GM21619 (cell line): ENCODE data around the gene TIMM29.
"Not testable (repeated sequence)": the region's sequence is repeated elsewhere in the genome, so short reads cannot be mapped to it uniquely, and the experiment has no call there.

ENCODE experiments used
- ATAC-seq: cut with Tn5 transposase; IDR thresholded peaks from one replicate; pipeline ENCODE4 v1.9.1; 2021; ENCODE audit not compliant: unreplicated experiment

Gene TIMM29

GRCh38 chr19:10936661-10937084, 8.1 kb downstream of the TIMM29 start:
- ATAC-seq, result no peak

DNA sequence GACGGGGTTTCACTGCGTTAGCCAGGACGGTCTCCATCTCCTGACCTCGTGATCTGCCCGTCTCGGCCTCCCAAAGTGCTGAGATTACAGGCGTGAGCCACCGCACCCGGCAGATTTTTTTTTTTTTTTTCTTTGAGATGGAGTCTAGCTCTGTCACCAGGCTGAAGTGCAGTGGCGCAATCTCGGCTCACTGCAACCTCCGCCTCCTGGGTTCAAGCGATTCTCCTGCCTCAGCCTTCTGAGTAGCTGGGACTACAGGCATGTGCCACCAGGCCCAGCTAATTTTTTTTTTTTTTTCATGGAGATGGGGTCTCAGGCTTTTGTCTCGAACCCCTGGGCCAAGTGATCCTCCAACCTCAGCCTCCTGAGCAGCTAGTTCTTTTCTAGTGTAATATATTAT, 13.0 kb downstream of the TIMM29 start:
- not testable (repeated sequence) for ATAC-seq

- ATAC-seq, result not testable (repeated sequence)
Observed at GRCh38 chr19:10943412-10943811, 14.8 kb downstream of the TIMM29 start.

DNA sequence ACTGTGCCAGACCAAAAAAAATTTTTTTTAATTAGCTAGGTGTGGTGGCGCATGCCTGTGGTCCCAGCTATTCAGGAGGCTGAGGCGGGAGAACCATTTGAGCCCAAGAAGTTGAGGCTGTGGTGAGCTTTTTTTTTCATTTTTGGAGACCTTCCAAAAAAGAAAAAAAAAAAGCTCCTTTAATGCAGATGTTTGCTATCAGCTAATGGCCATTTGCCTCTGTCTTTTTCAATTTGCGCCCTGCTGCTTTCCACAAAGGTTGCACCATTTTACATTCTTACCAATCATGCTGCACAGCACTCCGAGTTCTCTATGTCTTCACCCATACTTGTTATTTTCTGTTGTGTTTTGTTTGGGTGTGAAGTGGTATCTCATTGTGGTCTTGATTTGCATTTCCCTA, 16.7 kb downstream of the TIMM29 start:
- ATAC-seq, result no peak

DNA sequence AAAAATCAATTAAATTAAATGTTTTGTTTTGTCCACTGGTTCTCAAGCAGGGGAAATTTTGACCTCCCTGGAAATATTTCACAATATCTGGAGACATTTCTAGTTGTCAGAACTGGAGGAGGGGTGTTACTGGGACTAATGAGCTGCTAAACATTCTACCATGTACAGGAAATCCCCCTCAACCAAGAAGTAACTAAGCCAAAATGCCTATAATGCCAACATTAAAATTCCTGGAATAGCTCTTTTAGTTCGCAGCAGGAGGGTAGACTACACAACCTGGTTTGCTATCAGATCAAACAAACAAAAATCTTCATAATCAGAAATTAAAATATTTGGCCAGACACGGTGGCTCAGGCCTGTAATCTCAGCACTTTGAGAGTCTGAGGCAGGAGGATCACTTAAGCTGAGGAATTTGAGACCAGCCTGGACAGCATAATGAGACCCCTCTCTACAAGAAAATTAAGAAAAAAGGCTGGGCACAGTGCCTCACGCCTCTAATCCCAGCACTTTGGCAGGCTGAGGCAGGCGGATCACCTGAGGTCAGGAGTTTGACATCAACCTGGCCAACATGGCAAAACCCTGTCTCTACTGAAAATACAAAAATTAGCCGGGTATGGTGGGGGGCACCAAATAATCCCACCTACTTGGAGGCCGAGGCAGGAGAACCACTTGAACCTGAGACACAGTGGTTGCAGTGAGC, 18.5 kb downstream of the TIMM29 start:
- no peak for ATAC-seq

- no peak for ATAC-seq
Observed at GRCh38 chr19:10952809-10953208, 24.2 kb downstream of the TIMM29 start.

- ATAC-seq, result not testable (repeated sequence)
Observed at GRCh38 chr19:10959277-10959968, 30.8 kb downstream of the TIMM29 start.

GRCh38 chr19:10960314-10961072, 31.9 kb downstream of the TIMM29 start, which contains the start of gene SMARCA4:
SMARCA4 (plus strand) TSS chr19:10961030; CDS start chr19:10984152, 23,122 bp downstream.
- peak; percentile 55 for ATAC-seq

DNA sequence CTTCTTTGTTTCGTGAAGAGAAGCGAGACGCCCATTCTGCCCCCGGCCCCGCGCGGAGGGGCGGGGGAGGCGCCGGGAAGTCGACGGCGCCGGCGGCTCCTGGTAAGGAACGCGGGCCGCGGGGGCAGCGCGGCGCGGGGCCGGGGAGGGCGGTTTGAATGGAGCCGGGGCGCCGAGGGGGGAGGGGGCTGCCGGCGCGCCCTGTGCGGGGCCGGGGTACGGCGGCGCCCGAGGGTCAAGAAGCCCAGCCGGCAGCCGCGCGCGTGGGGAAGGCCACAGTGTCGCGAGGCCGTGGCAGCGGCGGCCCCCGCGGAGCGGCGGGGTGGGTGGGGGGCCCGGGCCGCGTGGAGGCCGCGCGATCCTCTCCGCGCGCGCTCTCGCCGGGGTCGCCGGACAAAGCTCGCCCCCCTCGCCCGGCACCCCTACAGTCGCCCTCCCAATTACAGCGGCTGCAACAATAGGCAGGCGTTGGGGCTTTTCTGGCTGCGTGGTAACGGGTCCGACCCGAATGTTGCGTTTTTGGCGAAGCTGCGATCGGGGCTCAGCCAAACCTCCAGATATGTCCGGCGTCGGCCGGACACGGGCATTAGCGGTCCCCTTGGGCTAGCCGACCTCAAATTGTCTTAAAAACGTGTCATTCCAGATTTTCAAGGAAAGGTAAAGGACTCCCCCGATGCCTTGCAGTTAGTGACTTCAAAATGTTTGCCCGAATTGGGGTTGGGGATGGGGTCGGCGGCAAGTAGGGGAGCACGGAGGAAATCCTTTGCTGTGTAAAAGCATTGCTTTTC, 32.7 kb downstream of the TIMM29 start:
- peak; percentile 34 for ATAC-seq

DNA sequence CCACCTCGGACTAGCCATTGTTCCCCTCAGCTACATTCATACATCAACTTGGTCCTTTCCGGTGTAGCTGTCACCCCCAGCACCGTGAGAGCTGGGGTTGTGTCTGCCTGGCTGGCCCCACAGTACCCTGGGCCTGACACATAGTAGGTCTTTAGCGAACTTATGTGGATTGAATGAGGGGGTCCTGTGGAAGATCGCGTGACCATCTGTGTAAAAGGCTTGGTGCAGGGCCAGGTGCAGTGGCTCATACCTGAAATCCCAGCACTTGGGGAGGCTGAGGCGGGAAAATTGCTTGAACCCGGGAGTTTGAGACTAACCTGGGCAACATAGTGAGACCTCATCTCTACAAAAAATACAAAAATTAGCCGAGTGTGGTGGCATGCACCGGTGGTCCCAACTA, 34.3 kb downstream of the TIMM29 start:
- no peak for ATAC-seq

DNA sequence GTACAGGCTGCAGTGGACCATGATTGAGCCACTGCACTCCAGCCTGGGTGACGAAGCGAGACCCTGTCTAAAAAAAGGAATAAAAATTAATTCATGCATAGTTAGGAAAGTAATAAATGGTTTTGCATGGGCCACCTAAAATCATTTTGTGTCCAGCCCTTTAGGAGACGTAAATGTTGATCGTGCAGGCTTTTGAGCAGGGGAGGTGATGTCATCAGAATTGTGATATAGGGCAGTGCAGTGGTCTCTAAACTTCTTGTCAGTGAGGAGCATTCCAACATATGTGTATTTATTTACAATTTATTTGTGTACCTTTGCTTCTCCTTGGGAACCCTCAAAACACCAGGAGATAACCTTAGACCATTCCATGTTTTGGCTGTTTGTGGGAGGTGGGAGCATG, 35.3 kb downstream of the TIMM29 start:
- ATAC-seq, result no peak

GRCh38 chr19:10964903-10965302, 36.3 kb downstream of the TIMM29 start:
- no peak for ATAC-seq

- ATAC-seq, result no peak
Observed at GRCh38 chr19:10965398-10965797, 36.8 kb downstream of the TIMM29 start.

GRCh38 chr19:10966809-10967208, 38.2 kb downstream of the TIMM29 start:
- no peak for ATAC-seq

DNA sequence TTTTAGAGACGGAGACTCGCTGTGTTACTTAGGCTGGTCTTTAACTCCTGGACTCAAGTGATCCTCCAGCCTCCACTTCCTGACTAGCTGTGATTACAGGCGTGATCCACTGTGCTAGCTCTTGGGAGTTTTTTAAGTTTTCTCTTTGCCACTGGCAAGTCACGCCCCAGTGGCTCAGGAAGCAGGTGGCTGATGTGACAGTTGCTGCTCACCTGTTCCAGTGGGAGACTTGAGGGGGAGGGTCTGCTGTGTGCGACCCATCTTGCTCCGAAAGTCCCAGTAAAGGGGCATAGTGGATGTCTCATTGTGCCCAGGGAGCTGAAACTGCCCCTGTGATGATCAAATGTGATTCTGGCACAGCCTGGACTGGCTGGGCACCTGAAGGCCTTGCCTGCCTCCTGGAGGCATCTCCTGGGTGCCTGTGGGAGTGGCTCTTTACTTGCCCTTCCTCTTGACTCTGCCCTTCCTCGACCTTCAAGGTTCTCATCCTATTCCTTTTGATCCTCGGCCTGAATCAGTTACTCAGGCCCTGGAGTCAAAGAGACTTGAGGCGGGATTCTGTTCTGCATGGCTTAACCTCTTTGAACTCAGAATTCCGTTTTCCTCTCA, 40.0 kb downstream of the TIMM29 start:
- ATAC-seq, result no peak

GRCh38 chr19:10971107-10971726, 42.6 kb downstream of the TIMM29 start:
- no peak for ATAC-seq

DNA sequence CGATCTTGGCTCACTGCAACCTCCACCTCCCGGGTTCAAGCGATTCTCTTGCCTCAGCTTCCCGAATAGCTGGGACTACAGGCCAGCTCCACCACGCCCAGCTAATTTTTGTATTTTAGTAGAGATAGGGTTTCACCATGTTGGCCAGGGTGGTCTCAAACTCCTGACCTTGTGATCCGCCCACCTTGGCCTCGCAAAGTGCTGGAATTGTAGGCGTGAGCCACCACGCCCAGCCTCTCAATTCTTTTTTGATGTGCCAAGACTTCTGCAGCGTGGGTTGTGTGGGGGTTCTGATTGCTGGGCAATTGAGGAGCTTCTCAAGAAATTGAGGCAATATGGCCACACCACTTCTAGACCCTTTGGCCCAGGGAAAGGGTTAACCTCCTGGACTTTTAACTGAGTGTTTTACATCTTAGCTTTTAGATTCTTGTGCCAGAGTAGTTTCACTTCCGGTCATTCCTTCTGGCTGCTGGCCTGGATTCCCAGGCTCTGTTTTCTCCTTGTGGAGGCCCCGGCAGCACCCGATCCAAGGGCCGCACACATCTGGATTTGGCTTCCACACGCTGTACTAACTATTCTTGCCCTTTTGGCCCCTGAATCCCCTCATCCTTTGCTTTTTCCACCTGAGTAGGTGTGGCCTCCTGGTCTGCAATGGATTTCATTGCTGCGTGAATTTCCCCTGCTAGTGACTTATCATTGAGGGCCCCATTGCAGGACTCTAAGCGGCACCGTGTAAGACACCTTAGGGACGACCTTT, 46.9 kb downstream of the TIMM29 start:
- no peak for ATAC-seq

DNA sequence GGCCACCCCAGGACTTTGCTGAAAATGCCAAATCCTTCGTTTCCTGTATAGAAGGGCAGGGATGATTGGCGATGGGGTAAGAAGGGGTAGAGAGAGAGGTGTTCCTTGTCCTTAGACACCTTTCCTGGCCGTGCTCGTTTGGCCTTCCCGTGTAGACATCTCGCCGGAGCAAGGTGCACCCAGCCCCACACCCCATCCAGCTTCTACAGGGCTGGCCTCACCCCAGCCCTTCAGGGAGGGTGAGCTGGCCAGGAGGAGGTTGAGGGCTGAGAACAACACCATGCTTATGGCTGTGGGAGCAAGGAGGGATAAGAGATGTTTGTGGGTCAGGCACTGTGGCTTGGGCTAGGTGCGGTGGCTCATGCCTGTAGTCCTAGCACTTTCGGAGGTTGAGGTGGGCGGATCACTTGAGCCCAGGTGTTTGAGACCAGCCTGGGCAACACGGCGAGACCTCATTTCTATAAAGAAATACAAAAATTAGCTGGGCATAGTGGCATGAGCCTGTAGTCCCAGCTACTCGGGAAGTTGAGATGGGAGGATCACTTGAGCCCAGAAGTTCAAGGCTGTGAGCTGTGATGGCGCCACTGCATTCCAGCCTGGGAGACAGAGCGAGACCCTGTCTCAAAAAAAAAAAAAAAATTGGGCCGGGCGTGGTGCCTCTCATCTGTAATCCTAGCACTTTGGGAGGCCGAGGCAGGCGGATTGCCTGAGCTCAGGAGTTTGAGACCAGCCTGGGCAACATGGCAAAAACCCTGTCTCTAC, 47.7 kb downstream of the TIMM29 start:
- ATAC-seq, result no peak

- no peak for ATAC-seq
Observed at GRCh38 chr19:10977742-10978092, 49.1 kb downstream of the TIMM29 start.
